NCI-H226 (cell line): ENCODE data around the gene SLC29A2.

Experiments
- DNase-seq: peaks from one replicate; pipeline ENCODE4 v3.0.0-alpha.2; 2015

The SLC29A2 gene, protein sequence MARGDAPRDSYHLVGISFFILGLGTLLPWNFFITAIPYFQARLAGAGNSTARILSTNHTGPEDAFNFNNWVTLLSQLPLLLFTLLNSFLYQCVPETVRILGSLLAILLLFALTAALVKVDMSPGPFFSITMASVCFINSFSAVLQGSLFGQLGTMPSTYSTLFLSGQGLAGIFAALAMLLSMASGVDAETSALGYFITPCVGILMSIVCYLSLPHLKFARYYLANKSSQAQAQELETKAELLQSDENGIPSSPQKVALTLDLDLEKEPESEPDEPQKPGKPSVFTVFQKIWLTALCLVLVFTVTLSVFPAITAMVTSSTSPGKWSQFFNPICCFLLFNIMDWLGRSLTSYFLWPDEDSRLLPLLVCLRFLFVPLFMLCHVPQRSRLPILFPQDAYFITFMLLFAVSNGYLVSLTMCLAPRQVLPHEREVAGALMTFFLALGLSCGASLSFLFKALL

DNA sequence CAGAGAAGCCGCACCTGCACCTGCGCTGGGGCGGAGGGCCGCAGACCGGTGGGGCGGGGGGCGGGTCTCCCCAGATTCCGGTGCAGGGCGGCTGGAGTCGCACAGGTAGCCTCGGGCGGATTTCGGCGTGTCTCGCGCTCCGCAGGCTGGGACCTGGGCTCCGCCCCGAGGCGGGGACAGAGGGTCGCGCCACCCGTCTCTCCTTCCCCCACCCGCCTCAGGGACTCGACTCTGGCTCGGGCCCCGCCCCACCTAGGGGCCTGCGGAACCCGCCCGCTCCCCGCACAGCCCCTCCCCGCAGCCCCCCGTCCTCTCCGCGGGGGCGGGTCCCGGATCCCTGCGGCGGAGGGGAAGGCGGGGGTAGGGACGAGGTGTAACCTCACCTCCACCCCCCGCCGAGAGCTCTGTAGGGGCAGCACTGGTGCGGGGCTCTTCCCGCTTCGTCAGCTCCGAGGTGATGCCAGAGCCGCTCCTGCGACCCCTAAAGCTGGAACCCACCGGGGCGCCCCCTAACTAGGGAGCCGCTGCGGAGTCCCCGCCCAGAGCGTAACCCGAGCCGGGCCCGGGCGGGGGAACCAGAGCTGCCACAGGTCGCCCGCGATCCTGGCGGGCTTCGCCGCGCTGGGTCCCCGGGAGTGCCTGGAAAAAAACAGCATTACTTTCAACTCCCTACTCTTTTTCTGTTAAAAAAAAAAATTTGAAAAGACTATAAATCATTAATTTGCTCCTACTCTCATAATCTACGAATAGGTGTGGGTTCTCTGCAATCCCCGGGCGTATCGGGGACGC, at the start of gene SLC29A2:
Gene SLC29A2, minus strand, starts transcription at position 134 of the 789 bp plus-strand sequence. CDS start 169 bp downstream, outside the sequence.
- DNase-seq, result peak; percentile 9

DNA sequence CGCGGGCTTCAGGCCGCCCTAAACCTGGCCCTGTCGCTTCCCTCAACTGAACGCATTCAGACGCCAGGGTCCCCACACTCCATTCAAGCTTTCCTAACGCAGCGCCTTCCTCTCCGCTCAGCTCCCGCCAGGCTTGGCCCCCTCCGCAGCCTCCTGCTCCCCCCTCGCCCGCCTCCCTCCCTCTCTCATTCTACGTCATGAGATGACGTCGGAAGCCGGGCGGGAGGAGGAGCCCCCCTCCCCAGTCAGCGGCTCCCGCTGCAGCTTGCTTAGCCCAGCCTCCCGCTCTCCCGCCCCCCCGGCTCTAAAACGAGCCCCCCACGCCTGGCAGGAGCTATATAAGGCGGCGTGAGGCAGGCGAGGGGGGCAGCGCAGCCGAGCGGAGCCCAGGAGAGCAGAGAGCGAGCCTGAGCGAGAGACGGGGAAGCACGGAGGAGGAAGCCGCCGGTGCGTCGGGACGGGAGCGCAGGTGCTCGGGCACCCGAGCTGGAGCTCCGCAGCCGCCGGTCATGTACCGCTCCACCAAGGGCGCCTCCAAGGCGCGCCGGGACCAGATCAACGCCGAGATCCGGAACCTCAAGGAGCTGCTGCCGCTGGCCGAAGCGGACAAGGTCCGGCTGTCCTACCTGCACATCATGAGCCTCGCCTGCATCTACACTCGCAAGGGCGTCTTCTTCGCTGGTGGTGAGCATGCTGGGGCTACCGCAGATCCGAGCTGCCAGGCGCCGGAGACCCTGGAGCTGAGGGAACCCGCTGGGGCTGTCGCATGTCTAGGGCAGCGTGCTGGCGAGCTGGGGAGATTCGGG, 49.3 kb upstream of the SLC29A2 start, which contains the start of gene NPAS4:
Gene NPAS4, plus strand, starts transcription at position 365 of the 806 bp plus-strand sequence. Its CDS starts 145 bp downstream, at position 510.
- no peak for DNase-seq

DNA sequence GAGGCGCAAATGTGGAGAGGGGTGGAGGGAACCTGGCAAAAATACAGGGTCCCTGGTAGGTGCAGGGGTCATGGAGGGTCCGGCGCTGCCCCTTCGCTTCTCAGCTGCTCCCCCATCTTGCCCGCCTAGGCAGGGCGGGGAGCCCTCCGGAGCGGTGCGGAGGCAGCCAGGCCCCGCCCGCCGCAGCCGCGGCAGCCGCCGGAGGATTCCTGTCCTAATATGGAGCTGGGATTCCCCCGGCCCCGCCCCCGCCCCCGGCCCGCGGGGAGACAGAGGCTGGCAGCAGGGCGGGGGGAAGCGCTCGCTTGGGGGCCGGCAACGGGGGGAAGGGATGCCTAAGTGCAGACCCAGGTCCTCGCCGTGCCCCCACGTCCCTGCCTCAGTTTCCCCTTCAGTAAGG, 48.3 kb upstream of the SLC29A2 start:
- DNase-seq, result no peak

GRCh38 chr11:66418986-66419308, 47.4 kb upstream of the SLC29A2 start:
- DNase-seq, result no peak

DNA sequence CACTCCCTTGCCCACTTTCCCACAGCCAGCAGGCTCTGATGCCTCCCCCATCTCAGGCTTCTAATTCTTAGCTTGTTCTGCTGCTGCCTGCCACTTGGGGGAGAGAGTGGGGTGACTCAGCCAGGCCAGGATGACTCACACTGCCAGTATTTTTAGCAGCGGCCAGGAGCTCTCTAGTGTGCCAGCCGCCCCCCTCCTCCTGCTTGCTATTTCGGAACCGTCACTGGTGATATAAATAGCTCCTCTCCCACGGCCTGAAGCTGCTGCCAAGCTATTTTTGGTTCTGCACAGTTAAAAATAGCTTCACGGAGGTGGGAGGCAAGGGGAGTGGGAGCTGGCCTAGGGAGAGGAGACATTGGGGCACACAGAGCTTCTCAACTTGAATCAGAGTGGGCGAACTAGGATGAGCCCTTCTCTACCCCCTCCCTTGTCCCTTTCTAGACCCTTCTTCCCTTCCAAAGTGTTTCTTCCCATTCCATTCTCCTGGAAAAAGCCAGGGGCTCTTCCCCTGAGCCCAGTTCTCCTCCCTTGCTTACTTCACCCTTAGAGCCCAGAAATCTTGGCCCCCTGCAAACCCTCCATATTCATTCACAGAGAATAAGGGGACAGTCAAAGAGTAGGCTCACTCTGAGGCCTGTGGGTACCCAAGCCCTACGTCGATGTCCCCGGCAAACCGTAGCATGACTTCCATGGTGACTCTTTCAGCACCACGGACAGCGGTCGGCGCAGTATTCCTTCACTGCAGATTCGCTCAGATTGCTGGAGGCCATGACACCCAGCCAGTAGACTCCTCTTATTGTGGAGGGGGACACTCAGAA, 46.8 kb upstream of the SLC29A2 start:
- peak; percentile 70 for DNase-seq

DNA sequence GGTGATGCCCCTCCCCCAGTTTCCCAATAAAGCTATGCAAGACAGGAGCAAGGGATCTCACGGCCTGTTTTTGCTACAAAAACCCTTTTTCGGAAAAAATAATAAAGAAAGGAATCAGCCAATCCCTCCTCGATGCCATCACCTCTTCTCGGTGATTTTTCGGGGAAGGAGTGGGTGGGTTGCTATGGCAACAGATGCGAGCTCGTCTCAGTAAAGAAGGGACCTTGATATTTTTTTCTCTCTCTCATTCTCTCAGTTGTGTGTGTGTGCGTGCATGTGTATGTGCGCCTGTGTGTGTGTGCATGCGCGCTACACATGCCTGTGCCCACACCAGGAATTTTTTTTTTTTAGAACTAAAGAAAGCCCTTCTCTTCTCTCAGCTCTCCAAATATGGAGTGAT, 45.4 kb upstream of the SLC29A2 start:
- no peak for DNase-seq

DNA sequence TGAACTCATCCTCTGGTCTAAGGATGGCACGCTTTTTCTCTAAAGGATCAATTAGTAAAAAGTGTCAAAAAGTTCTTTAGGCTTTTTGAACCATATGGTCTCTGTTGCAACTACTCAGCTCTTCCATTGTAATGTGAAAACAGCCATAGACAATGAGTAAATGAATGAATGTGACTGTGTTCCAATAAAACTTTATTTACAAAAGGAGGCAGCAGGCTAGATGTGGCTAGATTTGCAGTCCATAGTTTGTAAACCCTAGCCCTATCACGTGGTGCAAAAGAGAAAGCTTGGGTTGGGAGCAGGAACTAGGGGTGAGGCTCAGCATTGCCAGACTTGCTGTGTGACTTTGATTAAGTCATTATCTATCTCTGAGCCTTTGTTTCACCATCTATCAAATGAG, 43.9 kb upstream of the SLC29A2 start:
- DNase-seq, result no peak

DNA sequence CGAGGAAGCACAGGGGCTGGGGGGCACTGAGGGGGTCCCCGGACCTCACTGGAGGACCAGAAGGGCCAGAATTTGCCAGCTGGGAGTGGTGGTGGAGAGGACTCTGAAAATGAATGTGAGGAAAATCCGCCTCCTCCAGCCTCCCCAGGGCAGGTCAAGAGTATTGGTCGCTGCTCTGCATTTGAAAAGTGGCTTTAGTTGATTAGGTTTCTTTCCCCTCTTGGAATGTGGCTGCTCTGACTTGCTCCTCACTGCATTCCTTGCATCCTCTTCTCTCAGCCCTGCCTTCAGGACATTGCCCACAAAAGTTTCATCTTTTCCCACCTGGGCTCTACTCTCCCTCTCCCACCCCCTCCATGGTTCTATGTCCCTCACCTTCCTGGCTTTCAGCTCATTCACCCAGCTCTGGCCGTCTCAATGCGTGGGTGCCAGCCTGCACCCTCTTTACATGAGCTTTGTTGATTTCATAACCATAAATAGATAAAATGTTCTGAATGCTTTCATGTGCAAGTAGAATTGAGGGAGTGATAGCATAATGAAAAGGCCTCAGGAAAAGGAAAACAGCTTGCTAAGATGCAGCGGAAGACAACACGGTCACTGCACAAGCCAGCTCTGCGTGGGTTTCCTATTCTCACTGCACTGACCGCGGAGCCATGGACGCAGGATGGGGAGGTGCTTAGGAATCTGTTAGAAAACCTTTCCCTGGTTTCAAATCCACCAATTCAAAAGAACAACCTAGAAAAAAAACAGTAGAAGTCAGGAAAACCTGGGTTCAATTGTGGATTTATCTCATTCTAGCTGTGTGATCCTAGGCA, 42.8 kb upstream of the SLC29A2 start:
- DNase-seq, result no peak

GRCh38 chr11:66413167-66413566, 41.6 kb upstream of the SLC29A2 start:
- no peak for DNase-seq

GRCh38 chr11:66412110-66412509, 40.5 kb upstream of the SLC29A2 start:
- no peak for DNase-seq

DNA sequence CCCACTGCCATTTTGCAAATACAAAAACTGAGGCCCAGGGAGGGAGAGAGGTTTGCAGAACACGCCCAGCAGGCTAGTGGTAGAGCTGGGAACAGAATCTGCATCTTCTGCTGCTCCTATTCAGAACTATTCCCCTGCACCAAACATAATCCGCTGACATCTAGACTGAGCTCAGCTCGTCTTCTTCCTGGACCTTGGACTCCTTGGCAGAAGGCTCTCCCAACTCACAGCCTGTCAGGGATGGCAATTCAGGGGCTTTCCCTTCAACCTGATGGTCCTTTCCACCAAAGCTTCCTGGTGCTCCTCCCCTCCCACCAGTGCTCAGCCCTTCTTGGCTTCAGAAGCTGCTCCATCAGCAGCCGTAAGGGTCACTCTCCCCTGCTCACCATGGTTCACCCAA, 39.8 kb upstream of the SLC29A2 start:
- no peak for DNase-seq

DNA sequence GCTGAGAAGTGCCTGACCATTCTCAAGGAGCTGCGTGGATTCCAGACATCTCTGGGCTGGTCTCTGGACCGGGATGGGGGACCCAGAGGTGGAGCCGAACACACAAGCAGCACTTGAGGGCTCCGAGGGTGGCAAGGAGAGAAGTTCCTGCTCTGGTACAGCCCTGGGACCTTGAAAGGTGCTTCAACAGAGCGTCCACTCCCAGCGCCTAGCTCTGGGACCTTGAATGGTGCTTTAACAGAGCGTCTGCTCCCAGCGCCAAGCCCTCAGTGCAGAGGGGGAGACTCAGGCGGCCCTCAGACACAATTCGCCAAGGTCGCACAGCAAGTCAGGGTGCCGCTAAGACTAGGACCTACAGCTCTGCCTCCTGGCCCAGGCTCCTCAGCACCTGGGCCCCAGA, 38.6 kb upstream of the SLC29A2 start:
- DNase-seq, result no peak

GRCh38 chr11:66409226-66409625, 37.7 kb upstream of the SLC29A2 start:
- DNase-seq, result no peak

- DNase-seq, result peak; percentile 85
Observed at GRCh38 chr11:66408488-66409214, 37.1 kb upstream of the SLC29A2 start.

- DNase-seq, result no peak
Observed at GRCh38 chr11:66407651-66408050, 36.1 kb upstream of the SLC29A2 start.

GRCh38 chr11:66393954-66394353, 22.4 kb upstream of the SLC29A2 start:
- no peak for DNase-seq

- DNase-seq, result no peak
Observed at GRCh38 chr11:66391322-66391721, 19.8 kb upstream of the SLC29A2 start.

DNA sequence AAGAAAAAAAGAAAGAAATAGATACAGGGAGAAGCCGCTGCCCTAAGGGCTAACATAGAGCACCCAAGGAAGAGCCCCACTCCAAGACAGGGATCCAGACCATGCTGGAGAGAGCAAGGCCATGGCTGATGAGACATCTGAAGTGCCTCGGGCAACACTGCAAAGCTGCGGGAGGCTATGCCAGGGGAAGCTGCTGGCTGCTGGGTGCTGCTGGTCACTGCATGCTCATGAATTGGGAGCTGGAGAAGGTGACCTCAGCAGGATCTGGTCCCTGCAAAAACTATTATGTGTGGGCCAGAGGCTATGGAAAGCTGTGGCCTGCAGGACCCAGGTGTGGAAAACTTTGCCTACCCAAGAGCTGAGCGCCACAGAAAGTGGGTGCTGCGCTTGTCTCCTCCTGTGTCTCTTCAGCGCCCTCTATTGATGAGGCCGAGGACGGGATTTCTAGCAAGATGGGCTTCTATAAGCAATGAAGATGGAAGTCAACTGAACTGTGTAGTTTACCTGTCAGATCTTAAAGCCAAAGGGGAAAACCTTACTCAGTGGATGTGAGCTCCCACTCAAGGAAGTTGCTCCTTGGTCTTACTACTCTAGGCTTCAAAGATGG, 17.3 kb upstream of the SLC29A2 start:
- peak; percentile 61 for DNase-seq

GRCh38 chr11:66386171-66387069, 14.9 kb upstream of the SLC29A2 start:
- DNase-seq, result peak; percentile 63
